KG1 (cell line): ENCODE results near the gene IFT80.
"Not testable (repeated sequence)": the region's sequence is repeated elsewhere in the genome, so short reads cannot be mapped to it uniquely, and the experiment has no call there.

Experiments
- DNase-seq: peaks from one replicate; lab custom pipeline; 2025; lab: John Stamatoyannopoulos, UW

Gene IFT80

GRCh38 chr3:160362896-160363295 lies 36.1 kb downstream of the IFT80 start:
- not testable (repeated sequence) for DNase-seq

- no peak for DNase-seq
Observed at GRCh38 chr3:160355826-160356225, 43.2 kb downstream of the IFT80 start.

GRCh38 chr3:160346511-160346910 lies 52.5 kb downstream of the IFT80 start:
- DNase-seq, result no peak

DNA sequence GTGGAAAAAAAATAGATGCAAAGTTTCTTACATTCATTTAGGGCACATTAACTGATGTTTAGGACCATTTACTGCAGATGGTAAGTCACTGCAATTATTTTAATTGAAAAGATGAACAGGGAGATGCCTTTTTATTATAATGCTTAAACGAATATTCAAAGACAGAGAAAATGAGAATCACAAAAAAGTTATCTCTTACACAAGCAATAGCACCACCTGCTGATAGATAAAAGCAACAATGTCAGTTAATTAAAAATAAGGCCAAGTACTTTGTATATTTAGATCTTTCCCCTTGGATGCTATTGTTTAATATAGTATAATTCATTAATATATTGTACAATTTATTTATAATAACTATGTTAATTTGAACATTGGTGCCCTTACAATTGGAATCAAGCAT lies 55.9 kb downstream of the IFT80 start:
- DNase-seq, result peak; percentile 20

- no peak for DNase-seq
Observed at GRCh38 chr3:160340351-160340750, 58.7 kb downstream of the IFT80 start.

- DNase-seq, result no peak
Observed at GRCh38 chr3:160331127-160331937, 67.7 kb downstream of the IFT80 start.

- no peak for DNase-seq
Observed at GRCh38 chr3:160330690-160331089, 68.3 kb downstream of the IFT80 start.

DNA sequence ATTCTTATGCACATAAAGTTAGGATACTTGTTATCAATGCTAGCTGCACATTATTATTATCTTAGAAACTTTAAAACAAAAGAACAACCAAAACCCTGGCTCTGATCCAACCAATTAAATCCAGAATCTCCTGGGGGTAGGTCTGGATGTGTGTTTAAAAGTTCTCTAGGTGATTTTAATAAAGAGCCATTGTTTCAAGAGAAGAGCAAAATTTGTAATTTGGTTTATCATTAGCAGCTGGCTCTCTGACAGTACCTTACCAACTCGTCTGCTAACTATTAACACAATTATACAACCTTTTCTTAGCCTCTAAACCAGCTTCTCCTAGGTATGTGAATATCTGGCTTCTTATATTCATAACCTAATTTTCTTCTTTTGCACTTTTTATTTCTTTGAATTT lies 68.9 kb downstream of the IFT80 start:
- DNase-seq, result no peak

DNA sequence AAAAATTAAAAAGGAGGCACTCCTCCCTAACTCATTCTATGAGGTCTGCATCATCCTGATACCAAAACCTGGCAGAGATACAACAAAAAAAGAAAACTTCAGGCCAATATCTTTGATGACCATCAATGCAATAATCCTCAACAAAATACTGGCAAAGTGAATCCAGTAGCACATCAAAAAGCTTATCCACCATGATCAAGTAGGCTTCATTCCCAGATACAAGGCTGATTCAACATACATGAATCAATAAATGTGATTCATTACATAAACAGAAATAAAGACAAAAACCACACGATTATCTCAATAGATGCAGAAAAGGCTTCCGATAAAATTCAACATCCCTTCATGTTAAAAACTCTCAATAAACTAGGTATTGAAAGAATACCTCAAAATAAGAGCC lies 72.7 kb downstream of the IFT80 start:
- not testable (repeated sequence) for DNase-seq

DNA sequence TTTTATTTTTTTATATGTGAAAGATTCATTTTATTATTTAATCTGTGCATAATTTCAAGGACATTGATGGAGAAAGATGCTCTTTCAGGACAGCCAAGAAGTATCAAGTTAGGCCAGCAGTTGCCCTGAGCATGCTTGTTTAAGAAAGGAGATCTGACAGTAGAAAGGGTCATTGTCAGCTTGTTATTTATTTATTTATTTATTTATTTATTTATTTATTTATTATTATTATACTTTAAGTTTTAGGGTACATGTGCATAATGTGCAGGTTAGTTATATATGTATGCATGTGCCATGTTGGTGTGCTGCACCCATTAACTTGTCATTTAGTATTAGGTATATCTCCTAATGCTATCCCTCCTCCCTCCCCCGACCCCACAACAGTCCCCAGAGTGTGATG lies 77.2 kb downstream of the IFT80 start:
- DNase-seq, result not testable (repeated sequence)

- no peak for DNase-seq
Observed at GRCh38 chr3:160319322-160319721, 79.7 kb downstream of the IFT80 start.

DNA sequence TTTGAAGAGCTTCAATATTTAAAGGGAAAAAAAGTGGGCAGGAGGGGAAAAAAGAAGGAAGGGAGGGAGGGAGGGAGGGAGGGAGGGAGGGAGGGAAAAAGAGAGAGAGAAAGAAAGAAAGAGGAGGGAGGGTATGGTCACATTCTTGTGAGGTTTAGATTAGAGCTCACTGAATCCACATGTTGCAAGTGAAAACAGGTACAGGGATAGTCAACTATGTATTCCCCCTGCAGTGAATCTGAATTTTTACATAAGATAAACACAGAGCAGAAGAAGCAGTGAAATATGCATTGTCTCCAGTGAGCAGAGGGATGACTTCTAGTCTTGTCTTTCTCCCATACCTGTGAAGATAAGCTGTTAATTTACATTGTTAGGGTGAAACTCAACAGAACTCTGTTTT lies 84.0 kb downstream of the IFT80 start:
- no peak for DNase-seq

DNA sequence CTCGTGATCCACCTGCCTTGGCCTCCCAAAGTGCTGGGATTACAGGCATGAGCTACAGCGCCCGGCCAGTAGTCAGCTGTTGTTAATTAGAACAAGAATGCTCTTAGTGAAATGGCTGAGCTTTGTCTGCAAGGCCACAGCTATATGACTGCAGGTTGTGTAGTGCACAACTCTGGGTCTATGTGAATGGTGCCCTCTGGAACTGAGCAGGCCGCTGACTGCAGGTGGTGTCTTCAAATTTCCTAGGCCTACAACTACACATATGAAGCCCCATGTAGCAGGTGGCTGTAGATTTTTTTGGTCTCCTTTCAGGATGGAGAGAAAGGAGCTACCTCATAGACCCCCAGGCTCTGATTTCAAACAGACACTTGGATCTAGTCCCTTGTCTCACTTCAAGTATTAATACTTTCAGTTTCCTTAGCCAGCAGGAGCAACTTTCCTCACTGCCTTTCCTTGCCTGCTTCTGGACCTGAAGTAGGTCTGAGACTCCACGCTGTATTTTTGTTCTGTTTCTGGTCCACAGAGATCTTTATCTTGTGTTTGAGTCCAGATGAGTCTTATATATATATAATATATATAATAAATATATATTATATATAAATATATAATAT lies 86.9 kb downstream of the IFT80 start:
- DNase-seq, result no peak

DNA sequence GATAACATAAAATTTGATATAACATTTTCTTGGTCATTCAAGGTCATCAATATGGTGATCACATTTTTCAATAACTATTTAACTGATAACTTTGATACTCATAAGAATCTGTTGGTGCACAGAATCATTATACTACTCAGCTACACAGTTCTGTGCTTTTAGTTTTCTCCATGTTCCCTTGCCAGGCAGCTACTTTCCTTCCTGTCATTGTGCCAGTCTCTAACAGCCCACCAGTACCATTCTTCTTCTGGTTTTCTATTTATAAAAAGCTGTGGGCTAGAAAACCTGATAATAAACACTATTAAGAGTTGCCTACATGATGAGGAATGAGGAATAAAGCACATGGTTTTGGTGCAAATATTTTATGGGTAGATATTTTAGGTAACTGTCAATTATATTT lies 96.2 kb downstream of the IFT80 start:
- DNase-seq, result no peak

GRCh38 chr3:160296591-160296990 lies 102.4 kb downstream of the IFT80 start:
- no peak for DNase-seq

GRCh38 chr3:160291909-160292299 lies 107.1 kb downstream of the IFT80 start:
- no peak for DNase-seq

GRCh38 chr3:160291290-160291908 lies 107.6 kb downstream of the IFT80 start:
- no peak for DNase-seq

- no peak for DNase-seq
Observed at GRCh38 chr3:160287666-160288065, 111.4 kb downstream of the IFT80 start.

GRCh38 chr3:160286231-160286630 lies 112.8 kb downstream of the IFT80 start:
- DNase-seq, result no peak

DNA sequence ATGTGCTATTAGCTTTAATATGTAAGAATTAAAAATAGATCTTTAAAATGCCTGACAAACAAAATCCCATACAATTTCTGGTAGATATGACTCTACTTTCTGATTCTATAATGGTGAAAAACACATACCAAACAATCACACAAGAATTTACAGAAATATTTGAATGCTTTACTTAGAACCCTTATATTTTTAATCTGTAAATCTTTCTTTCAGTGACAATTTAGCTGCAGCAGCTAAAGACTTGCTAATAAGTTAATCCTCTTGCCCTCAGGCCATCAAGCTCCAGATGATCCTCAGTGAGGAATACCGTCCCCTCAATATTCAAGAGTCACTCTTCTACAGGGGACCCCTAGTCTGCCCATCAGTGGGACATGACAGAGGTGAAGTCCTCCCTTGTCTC lies 118.2 kb downstream of the IFT80 start:
- DNase-seq, result no peak

DNA sequence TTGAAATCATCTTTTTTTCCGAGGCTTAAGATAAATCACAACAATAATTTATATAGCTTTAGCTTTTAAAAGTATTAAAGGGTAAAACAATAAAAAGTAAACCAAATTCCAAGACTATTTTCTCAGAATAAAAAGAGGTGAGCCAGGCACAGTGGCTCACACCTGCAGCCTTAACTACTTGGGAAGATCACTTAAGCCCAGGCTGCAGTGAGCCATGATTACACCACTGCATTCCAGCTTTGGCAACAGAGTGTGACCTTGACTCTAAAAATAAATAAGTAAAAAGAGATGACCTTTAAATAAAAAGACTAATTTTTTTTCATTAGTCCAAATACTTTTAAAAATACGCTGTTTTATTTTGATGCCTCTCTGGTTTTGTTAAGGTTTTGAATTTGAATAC lies 119.4 kb downstream of the IFT80 start:
- DNase-seq, result no peak

GRCh38 chr3:160278210-160278609 lies 120.8 kb downstream of the IFT80 start:
- no peak for DNase-seq

DNA sequence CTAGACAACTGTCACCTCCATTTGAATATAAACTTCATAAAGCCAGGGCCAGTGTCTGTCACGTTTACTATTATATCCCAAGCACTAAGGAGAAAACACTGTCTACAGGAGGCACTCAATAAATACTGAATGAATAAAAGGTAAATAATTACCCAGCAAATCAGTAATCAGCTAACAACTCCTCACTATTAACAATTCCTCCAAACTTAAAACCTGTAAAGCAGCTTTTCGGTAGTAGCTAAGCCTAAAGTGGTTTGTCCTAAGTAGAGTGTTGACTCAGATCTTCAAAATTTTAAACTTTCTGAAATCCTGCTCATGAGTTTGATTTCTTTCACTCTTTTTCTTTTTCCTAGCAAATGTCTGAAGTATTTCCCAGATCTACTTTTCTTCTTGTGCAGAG lies 133.9 kb downstream of the IFT80 start:
- DNase-seq, result no peak
